Stimulated activated CD8-positive, alpha-beta memory T cell treated with anti-CD3 and anti-CD28 coated beads, Interleukin-4, amount 100 ng/mL, for 4 hours (primary cell): Measurements from ENCODE around the gene C19orf33.
A peak's percentile ranks its signal among the peaks of the same experiment; 100 is the strongest.
"Not testable (repeated sequence)": the region's sequence is repeated elsewhere in the genome, so short reads cannot be mapped to it uniquely, and the experiment has no call there.

Source experiments
- DNase-seq, 2 donors: peaks; one replicate each; pipeline ENCODE4 v3.0.0-alpha.2; 2020; ENCODE audit warnings: low read depth in 2 of 2, low spot score in 1 of 2

Gene C19orf33

DNA sequence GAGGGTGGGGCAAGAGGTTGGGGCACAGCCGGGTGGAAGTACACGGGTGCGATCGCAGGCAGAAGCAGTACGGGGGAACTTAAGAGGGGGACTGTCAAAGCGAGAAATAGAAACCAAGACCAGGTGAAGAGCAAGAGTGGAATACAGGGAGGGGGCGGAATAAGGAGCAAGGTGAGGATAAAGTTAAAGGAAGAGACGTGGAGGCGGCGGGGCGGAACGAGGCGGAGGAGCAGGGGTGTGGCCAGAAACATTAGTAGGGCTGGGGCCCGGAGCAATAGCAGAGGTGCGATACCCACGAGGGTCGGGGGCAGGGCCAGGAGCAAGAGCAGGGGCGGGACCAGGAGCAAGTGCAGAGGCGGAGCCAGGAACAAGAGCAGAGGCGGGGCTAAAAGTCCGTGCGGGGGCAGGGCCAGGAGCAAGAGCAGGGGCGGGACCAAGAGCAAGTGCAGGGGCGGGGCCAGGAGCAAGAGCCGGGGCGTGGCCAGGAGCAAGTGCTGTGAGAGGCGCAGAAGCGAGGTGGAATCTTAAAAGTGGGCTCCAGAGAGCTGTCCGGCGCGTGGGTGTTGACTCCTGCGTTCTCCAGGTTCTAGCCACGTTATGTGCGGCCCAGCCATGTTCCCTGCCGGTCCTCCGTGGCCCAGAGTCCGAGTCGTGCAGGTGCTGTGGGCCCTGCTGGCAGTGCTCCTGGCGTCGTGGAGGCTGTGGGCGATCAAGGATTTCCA lies 32.7 kb downstream of the C19orf33 start:
- peak; percentile 89 to 92 for DNase-seq

DNA sequence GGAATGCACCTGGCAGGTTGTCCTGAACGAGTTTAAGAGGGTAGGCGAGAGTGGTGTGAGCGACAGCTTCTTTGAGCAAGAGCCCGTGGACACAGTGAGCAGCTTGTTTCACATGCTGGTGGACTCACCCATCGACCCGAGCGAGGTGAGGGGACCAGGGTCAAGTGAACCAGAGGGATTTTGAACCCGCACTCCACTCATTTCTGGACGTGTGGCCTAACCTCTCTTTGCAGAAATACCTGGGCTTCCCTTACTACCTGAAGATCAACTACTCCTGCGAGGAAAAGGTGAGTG lies 33.3 kb downstream of the C19orf33 start:
- no peak for DNase-seq

- DNase-seq = not testable (repeated sequence)
Observed at GRCh38 chr19:38339011-38339410, 35.0 kb downstream of the C19orf33 start.

DNA sequence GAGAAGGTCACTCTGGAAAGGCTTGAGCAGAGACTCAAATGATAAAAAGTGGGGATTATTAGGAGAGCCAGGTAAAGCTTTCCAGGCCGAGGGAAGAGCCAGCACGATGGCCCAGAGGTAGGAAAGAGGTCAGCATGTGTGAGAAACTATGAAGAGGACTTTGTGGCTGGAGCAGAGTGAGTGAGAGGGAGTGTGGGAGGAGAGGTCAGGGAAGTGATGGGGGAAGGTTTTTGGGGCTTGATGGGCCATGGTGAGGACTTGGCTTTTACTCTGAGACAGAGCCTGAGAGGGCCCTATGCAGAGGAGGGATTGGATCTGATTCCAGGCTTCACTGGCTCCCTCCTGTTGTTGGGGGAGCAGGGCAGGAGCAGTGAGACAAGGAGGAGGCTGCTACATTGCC lies 36.9 kb downstream of the C19orf33 start:
- DNase-seq = no peak

DNA sequence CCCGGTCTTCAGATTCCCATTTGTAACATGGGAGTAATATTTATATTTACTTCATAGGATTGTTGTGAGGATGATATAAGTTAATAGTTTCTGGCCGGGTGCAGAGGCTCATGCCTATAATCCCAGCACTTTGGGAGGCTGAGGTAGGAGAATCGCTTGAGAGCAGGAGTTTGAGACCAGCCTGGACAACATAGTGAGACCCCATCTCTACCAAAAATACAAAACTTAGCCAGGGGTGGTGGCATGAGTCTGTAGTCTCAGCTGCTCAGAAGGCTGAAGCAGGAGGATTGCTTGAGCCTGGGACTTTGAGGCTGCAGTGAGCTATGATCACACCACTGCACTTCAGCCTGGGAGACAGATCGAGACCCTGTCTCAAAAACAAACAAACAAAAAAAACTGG lies 42.8 kb downstream of the C19orf33 start:
- DNase-seq = no peak

DNA sequence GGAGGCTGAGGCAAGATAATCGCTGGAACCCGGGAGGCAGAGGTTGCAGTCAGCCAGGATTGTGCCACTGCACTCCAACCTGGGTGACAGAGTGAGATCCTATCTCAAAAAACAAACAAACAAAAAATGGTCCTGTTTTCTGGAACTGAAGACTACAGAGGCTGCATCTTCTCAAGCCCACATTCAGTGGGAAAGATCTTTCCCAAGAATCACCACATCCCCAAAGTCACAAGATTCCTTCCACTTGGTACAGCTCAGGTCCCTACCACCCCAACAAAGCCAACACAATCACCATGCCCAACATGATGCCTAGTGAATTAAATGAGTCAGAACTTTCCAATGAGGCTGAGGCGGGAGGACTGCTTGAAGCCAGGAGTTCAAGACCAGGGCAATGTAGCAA lies 46.8 kb downstream of the C19orf33 start:
- DNase-seq = no peak

GRCh38 chr19:38351865-38352395 lies 47.9 kb downstream of the C19orf33 start:
- DNase-seq = no peak

GRCh38 chr19:38352611-38353010 lies 48.6 kb downstream of the C19orf33 start:
- DNase-seq = no peak
